Fibroblast of mammary gland (primary cell): ENCODE results near the gene SNTB2.
"Not testable (repeated sequence)": the region's sequence is repeated elsewhere in the genome, so short reads cannot be mapped to it uniquely, and the experiment has no call there.

Experiments
- DNase-seq: peaks from one replicate; pipeline ENCODE4 v3.0.0-alpha.2; 2010; ENCODE audit warnings: low read depth
- H3K4me3 ChIP-seq: 2 replicates; pipeline ENCODE4 v1.5.1; 2011; ENCODE audit warnings: low read depth, mild to moderate bottlenecking, low read length, moderate library complexity; ENCODE audit not compliant: control insufficient read depth
- TF ChIP-seq, protein P1 (sequence below): conservative IDR thresholded peaks from 2 replicates; pipeline ENCODE4 v1.5.1; 2011; ENCODE audit warnings: low read depth, low read length, inconsistent platforms; ENCODE audit not compliant: control insufficient read depth, insufficient read depth

SNTB2 gene

DNA sequence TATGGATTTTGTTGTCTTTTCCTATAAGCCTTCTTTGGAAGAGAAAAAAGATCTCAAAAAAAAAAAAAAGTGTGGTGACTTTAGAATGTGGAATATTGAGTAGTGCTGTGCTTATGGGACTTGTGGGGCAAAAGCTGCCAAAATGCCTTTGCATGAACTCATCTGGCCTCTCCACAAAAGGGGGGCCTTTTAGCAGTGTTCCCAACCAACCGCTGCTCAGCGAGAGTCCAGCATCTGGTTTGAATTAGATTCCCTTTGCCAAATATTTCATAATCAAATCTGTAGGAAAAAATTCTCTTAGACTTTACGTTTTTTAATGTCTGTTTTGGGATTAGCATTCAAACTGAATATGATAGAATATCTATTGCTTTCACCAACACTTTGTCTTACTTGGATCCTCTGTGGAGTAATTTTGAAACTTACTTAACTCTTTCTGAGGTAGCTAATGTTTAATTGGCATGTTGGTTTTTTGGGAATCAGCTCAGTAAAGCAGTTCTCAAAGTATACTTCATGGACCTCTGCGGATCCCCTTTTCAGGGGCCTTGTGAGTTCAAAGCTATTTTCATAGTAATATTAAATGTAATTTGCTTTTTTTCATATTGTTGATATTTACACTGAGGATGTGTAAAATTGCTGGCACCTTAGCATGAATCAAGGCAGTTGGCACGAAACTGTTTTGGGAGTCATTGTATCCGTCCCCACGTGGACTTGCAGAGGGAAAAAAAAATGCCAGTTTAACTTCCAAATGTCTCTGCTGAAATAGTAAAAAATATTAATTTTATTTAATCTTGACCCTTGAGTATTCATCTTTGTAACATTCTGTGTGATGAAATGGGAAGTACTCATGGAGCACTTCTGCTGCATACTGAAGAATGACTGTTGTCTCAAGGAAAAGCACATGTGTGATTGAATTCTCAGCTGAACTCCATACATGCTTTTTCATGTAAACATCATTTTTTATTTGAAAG is 89.5 kb downstream of the SNTB2 start:
- DNase-seq: peak; percentile 99
- TF ChIP-seq, protein P1, sequence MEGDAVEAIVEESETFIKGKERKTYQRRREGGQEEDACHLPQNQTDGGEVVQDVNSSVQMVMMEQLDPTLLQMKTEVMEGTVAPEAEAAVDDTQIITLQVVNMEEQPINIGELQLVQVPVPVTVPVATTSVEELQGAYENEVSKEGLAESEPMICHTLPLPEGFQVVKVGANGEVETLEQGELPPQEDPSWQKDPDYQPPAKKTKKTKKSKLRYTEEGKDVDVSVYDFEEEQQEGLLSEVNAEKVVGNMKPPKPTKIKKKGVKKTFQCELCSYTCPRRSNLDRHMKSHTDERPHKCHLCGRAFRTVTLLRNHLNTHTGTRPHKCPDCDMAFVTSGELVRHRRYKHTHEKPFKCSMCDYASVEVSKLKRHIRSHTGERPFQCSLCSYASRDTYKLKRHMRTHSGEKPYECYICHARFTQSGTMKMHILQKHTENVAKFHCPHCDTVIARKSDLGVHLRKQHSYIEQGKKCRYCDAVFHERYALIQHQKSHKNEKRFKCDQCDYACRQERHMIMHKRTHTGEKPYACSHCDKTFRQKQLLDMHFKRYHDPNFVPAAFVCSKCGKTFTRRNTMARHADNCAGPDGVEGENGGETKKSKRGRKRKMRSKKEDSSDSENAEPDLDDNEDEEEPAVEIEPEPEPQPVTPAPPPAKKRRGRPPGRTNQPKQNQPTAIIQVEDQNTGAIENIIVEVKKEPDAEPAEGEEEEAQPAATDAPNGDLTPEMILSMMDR: no peak
- peak overlapping the region; percentile 15 for H3K4me3 ChIP-seq

DNA sequence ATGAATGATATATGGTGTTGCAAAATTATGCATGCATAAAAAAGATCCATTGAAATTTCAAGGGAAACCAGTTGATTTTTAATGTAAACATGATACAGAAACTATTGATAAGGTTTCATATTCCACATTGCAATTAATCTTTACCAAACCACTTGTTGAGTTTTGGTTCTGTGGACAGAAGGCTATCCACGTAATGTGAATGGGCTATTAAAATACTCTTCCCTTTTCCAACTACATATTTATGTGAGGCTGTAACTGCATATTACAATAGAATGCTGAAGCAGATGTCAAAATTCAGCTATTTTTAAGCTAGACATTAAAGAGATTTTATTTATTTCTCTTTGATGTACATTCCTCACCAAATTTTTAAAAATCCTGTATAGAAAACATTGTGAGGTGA is 90.4 kb downstream of the SNTB2 start:
- no peak for DNase-seq
- TF ChIP-seq, protein P1: no peak
- H3K4me3 ChIP-seq: no peak overlapping the region

DNA sequence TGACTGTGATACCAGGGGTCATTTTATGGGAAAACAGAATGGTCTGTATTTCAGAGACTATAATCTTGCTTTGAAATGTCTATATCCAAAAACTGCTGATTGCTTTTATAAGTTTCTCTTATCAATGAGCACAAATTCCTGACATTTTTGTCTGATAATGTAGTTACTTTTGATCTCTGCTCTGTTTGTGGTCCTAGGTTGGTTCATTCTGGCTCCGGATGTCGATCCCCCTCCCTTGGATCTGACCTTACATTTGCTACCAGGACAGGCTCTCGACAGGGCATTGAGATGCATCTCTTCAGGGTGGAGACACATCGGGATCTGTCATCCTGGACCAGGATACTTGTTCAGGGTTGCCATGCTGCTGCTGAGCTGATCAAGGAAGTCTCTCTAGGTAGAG is 96.9 kb downstream of the SNTB2 start:
- TF ChIP-seq, protein P1: no peak
- H3K4me3 ChIP-seq: no peak overlapping the region
- no peak for DNase-seq

DNA sequence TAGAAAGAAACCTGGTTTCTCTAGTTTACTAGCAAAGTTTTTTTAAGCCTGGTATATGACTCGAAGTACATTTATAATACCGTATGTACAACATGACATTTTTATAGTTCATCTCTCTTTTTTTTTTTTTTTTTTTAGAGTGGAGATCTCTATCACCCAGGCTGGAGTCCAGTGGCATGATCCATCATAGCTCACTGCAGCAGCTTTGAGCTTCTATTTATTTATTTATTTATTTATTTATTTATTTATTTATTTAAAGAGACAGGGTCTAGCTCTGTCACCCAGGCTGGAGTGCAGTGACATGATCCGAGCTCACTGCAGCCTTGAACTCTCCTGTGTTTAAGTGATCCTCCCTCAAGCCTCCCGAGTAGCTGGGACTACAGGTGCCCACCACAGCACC is 98.3 kb downstream of the SNTB2 start:
- TF ChIP-seq, protein P1: no peak
- no peak for DNase-seq

DNA sequence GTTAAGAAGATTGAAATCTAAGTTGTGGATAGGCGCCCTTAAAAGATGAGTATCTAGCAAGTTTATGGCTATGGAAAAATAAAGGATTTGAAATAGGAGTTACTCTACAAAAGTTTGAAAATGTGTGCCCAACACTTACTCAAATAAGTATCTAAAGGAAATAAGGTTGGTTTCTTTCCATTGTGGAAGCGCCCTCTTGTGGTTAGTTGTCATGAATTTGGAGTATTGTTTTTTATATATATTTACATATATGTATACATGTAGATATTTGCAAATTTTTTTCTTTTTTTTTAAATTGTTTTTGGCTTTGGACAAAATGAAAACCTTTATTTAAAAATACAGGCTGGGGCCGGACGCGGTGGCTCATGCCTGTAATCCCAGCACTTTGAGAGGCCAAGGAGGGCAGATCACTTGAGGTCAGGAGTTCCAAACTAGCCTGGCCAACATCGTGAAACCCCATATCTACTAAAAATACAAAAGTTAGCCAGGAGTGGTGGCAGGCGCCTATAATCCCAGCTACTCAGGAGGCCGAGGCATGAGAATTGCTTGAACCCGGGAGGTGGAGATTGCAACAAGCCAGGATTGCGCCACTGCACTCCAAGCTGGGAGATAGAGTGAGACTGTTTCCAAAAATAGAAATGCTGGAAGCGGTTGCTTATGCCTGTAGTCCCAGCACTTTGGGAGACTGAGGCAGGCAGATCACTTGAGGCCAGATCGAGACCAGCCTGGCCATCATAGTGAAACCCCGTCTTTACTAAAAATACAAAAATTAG is 100.2 kb downstream of the SNTB2 start:
- peak; percentile 85 for DNase-seq
- TF ChIP-seq, protein P1: peak; percentile 54
- no peak overlapping the region for H3K4me3 ChIP-seq

More for the DNA sequence above, 98.3 kb downstream of the SNTB2 start:
- H3K4me3 ChIP-seq: no peak overlapping the region

DNA sequence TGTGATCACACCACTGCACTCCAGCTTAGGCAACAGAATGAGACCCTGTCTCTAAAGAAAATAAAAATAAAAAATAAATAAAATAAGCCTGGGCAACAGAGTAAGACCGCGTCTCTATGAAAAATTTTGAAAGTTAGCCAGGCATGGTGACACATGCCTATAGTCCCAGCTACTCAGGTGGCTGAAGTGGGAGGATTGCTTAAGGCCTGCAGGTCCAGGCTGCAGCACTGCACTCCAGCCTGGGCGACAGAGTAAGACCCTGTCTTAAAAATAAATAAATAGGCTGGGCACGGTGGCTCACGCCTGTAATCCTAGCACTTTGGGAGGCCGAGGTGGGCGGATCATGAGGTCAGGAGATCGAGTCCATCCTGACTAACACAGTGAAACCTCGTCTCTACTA is 104.7 kb downstream of the SNTB2 start:
- H3K4me3 ChIP-seq, DNase-seq: not testable (repeated sequence)

DNA sequence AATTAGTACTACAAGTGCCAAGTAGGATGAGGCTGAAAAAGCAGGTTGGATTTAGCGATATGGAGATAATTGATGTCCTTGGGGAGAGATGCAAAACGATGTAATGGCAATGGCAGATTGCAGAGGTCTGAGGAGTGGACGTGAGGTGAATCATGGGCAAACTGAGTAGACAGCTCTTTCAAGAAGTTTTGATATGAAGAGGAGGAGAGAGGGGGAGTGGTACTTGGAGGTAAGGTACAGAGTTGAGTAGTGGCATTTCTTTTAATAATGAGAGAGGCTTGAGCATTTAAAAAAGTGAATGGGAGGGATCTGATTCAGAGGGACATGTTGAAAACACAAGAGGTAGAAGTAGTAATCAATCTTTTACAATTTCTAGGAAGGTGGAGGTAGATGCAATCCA is 106.4 kb downstream of the SNTB2 start:
- no peak for DNase-seq
- TF ChIP-seq, protein P1: no peak
- no peak overlapping the region for H3K4me3 ChIP-seq
